ENCODE data around the gene CMTM4.
"Not testable (repeated sequence)": the region's sequence is repeated elsewhere in the genome, so short reads cannot be mapped to it uniquely, and the experiment has no call there.

CMTM4 gene

GRCh38 chr16:66673691-66674090, 22.9 kb downstream of the CMTM4 start:
- no peak for DNase-seq (ENCODE audit: low spot score)

- DNase-seq (ENCODE audit: low spot score), result no peak
These were observed 25.7 kb downstream of the CMTM4 start for GRCh38 chr16:66670691-66671388.

DNA sequence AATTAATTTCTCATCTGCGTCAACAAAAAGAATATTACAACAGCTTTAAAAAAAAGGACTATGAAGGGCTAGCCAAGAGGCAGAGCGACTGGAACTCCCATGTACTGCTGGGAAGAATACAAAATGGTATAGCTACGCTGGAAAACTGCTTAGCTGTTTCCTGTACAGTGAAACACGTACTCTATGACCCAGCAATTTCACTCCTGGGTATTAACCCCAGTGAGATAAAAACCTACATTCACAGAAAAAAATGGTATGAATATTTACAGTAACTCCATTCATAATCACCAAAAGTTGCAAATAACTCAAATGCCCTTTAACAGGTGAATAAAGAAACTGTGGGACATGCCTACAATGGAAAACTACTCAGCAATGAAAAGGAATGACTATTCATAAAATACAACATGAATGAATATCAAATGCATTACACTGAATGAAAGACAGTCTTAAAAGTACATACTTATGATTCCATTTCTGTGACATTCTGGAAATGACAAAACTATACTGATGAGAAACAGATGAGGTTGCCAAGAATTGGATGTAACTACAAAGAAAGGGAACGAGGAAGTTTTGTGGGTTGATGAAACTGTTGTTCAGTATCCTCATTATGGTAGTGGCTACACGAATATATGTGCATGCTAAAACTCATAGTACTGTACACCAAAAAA, 27.6 kb downstream of the CMTM4 start:
- DNase-seq (ENCODE audit: low spot score), result no peak

DNA sequence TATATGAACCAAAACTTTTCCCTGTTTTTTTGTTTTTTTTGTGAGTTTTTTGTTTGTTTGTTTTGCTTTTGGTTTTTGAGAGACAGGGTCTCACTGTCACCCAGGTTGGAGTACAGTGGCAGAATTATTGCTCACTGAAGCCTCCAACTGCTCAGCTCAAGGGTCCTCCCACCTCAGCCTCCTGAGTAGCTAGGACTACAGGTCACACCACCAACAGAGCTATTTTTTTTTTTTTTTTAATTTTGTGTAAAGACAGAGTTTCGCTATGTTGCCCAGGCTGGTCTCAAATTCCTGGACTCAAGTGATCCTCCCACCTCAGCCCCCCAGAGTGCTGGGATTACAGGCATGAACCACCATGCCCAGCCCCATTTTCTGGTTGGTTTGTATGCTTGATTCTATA, 28.6 kb downstream of the CMTM4 start:
- DNase-seq (ENCODE audit: low spot score), result no peak

DNA sequence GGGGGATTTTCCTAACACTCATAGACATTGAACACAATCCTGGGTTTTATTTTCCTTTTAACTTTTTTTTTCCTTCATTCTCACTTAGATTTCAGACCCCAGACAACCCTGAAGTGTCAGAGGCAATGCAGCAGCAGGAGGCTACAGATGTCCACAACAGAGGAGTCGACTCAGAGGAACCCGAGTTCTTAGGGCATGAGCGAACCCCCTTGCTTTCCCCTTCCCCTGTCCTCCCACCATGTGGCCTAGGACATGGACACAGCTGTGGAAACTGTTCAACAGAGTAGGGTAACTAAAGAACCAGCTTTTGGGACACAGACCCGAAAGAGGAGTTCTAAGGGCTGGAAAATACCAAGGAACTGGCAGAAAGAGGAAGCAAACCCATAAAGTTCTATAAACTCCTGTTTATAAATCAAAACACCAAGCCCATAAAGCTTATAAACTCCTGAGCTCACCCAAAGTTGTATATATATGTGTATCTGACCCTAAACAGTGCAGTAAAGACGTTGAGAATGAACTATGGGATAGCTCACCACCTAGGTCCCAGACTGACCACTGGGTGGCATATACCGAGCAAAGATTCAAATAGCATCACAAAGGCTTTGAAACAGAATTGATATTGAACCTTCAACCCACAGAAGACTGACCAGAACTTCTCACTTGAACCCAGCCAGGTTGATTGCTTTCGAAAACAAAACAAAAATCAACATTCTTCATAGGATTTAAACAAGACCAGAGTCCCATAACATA, 33.9 kb downstream of the CMTM4 start:
- peak; percentile 57 for DNase-seq (ENCODE audit: low spot score)

DNA sequence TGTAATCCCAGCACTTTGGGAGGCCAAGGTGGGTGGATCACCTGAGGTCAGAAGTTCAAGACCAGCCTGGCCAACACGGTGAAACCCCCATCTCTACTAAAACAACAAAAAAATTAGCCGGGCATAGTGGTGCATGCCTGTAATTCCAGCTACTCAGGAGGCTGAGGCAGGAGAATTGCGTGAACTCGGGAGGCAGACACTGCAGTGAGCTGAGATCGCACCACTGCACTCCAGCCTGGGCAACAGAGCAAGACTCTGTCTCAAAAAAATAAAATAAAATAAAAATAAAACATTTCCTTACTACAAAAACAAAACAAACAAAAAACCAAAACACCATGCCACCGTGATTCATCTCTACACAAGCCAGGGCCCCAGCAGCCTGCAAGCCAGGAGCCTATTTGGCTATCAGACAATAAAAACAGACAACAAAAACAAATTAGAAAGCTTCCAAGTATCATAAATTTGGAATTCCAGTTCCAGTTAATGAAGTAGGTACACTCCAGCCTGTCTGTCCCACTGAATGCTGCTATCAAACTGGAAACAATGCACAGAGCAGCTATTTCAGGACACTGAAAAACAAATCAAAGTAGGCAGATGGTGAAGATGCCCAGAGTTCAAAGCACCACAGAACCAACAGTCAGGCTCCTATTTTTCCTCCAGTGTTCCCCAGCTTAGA, 34.7 kb downstream of the CMTM4 start:
- not testable (repeated sequence) for DNase-seq (ENCODE audit: low spot score)

- DNase-seq (ENCODE audit: low spot score), result no peak
These were observed 35.4 kb downstream of the CMTM4 start for GRCh38 chr16:66661210-66661560.

- DNase-seq (ENCODE audit: low spot score), result no peak
These were observed 35.9 kb downstream of the CMTM4 start for GRCh38 chr16:66660422-66661209.

DNA sequence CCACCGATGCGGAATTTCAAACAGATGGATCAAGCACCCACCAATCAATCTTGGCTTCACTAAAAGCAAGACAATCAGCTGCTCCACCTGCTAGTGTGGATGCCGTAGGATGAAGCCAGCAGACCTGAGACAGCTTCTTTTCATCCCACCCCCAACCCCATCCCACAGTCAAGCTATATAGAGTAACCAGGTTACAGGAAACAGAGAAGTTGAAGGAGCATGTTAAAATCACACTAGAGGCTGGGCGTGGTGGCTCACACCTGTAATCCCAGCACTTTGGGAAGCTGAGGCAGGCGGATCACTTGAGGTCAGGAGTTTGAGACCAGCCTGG, 37.7 kb downstream of the CMTM4 start:
- DNase-seq (ENCODE audit: low spot score), result no peak

DNA sequence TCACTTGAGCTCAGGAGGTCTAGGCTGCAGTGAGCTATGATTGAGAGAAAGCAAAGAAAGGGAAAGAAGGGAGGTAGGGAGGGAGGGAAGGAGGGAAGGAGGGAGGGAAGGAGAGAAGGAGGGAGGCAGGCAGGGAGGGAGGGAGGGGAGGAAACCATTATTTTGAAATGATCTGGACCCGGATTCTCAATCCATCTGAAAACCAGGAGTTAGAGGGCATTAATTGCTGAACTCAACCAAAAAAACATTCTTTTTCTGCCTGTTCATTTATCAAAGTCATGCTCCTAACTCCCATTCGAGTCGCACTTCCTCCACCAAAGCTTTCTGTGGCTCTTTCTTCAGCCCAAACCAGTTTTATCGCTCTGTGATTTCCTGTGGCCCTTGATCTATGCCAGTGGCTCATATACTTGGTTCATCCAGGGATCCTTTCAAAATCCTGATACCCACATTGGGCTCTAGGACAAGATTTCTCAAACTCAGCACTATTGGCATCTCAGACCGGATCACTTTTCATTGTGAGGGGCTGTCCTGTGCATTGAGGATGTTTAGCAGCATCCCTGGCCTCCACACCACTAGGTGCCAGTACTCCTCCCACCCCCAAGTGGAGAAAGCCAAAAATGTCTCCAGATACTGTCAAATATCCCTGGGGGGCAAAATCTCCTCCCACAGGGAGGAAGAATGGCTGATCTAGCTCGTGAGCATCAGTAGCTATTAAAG, 38.2 kb downstream of the CMTM4 start:
- no peak for DNase-seq (ENCODE audit: low spot score)

DNA sequence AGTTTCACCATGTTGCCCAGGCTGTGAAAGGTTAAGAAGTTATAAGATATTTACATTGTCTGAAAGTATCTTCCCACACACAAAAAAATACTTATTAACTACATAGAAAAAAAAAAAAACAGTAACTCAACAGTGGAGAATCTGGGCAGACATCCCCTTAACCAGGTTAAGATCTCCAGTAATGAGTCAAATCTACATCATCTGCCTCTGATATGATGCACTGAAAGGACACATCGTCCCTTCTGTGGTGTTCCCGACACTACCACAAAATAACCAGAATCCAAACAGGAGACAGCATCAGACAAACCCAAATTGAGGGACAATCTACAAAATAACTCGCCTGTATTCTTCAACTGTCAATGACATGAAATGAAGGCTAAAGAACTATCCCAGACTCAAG, 40.0 kb downstream of the CMTM4 start:
- no peak for DNase-seq (ENCODE audit: low spot score)

DNA sequence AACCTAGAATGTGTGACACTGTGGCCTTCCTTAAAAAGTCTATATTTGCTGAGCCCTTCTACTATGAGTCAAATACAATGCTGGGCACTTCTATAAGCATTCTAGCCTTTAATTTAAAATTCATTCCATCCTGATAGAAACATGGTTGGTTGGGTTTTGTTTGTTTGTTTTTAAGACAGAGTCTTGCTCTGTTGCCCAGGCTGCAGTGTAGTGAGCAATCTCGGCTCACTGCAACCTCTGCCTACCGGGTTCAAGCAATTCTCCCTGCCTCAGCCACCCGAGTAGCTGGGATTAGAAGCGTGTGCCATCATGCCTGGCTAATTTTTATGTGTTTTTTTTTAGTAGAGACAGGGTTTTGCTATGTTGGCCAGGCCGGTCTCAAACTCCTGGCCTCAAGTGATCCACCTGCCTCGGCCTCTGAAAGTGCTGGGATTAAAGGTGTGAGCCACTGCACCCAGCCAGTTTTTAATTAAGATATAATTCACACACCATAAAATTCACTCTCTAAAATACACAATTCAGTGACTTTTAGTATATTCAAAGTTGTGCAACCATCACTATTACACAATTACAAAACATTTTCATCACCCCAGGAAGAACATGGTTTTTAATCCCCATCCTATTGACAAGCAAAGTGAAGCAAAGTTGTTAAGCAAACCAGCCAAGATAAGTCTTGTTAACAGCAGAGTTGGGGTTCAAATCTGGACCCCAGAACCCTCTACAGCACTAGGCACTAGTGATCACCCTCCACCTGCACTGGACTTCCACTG, 42.8 kb downstream of the CMTM4 start:
- no peak for DNase-seq (ENCODE audit: low spot score)

DNA sequence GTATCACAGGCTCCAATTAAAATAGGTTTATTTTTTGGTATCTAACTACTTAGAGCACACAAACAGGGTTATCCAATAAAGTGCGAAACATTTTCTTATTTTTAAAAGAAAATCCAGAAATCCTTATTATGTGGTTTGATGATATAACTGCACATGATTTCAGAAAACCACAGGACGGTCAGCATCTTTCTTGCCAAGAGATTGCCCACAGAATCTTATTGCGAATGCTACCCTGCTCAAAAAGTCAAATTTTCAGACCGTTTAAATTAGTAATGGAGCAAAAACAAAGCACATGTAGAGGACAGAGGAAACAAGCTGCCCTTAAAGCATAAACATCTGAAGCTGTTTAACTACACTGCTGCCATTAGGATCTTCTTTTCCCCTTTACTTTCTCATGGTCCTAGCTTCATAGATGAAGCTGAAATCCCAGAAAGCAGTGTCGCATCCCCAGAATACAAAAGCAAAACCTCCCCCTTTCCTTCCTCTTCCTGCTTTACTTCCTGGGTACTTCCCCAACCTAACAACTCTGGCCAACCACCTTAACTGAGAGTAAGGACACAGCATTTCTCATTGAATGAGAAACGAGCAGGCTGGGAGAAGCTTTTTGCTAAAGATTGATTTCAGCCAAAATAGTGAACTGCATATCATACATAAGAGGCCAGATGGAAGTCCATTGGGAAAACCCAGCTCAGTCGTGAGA, 43.7 kb downstream of the CMTM4 start:
- no peak for DNase-seq (ENCODE audit: low spot score)

- no peak for DNase-seq (ENCODE audit: low spot score)
These were observed 44.6 kb downstream of the CMTM4 start for GRCh38 chr16:66651965-66652364.

- DNase-seq (ENCODE audit: low spot score), result no peak
These were observed 45.1 kb downstream of the CMTM4 start for GRCh38 chr16:66651474-66651765.

DNA sequence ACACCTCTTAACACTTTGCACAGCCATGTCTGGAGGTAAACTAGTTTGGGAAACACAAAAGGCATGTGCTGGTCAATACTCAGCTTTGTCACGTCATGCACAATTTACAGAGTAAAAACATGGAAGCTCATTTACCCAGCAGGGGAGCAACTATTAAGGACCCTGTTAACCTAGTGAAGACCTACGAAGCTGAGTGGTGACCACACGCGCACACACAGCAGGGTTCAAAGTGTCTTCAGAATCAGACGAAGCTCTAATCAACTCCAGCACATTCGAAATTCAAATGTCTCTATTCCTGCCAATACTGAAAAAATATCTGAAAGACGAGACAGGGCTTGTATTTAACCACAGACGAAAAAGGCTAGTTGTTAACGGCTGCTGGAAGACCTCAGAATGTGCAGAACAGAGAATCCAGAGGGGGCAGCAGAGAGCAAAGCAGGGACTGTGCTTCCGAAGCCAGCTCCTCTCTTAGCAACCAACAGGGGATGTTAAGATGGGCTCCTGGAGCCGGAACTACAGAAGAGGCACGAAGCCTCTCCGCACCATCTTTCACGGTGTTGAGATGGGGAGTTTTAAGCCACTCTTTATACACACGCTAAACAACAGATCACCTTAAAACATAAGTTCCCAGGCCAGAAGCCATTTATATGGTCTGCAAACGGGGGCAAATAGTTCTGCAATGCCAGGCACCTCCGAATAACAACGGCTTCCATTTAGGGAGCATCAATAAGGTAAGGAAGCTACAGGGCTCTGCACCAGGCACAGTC, 45.7 kb downstream of the CMTM4 start:
- DNase-seq (ENCODE audit: low spot score), result peak; percentile 83

- DNase-seq (ENCODE audit: low spot score), result no peak
These were observed 46.8 kb downstream of the CMTM4 start for GRCh38 chr16:66649636-66650205.

- DNase-seq (ENCODE audit: low spot score), result no peak
These were observed 47.4 kb downstream of the CMTM4 start for GRCh38 chr16:66649167-66649566.

GRCh38 chr16:66647866-66648265, 48.7 kb downstream of the CMTM4 start:
- DNase-seq (ENCODE audit: low spot score), result no peak

Data from RKO (cell line).